ENCODE results near the gene ST3GAL5.

DNA sequence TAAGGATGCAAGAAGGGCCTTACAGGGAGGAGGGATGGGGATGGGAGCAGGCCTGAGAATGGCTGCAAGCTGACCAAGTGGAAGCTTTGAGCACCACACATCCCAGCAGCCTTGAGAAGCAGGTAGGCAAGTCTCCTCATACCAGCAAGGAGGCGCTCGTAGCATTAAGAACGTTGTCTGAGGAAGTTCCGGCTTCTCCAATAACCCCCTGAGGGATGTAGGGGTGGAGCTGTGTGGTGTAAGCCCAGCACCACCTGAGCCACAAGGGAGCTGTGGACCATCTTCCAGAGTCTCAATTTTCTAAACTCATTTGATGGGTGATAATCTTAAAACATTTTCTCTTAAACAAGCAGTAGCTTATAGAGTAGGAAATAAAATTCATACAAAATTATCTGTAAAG is 50.6 kb downstream of the ST3GAL5 start:
- TF ChIP-seq CTCF (IDR thresholded peaks at IDR 0.05), result no peak
- TF ChIP-seq EZH2 (IDR thresholded peaks at IDR 0.05; ENCODE audit: borderline replicate concordance, insufficient read depth, low read depth, low read length, poor library complexity, severe bottlenecking), result no peak

Measured in B cell (primary cell).